Sigmoid colon (tissue), 4 donors: ENCODE data around the gene SIK2.

Experiments used
- CTCF ChIP-seq, 4 experiments: fragments of 450-650 bp in 3 of 4; fragments of 200-600 bp in 1 of 4; IDR thresholded peaks; one replicate each; pipeline ENCODE4 v1.5.1; 2016 to 2019; ENCODE audit warnings: antibody characterized with exemption in 4 of 4, mild to moderate bottlenecking in 3 of 4, moderate library complexity in 2 of 4
- POLR2A ChIP-seq, 2 donors: fragments of 450-650 bp; IDR thresholded peaks; one replicate each; pipeline ENCODE4 v1.6.1; 2016; ENCODE audit warnings: antibody characterized with exemption in 2 of 2, mild to moderate bottlenecking in 2 of 2, moderate library complexity in 2 of 2
- POLR2AphosphoS5 ChIP-seq, 4 donors: sonication (generic); formaldehyde crosslinking; IDR thresholded peaks; one replicate each; pipeline ENCODE4 v1.6.1; 2017; ENCODE audit warnings: antibody characterized with exemption in 4 of 4

- TF ChIP-seq POLR2AphosphoS5 (IDR thresholded peaks at IDR 0.05): peak in 1 of 4 donors; percentile 2
- no peak for TF ChIP-seq POLR2A (IDR thresholded peaks at IDR 0.05)
- TF ChIP-seq CTCF (IDR thresholded peaks at IDR 0.05): no peak
These were observed 131.4 kb downstream of the SIK2 start for GRCh38 chr11:111733611-111734088.
